ENCODE results near the gene NECTIN1. TPM values are rescaled to one million over a fixed set of nuclear protein-coding genes. Genes with fewer than 3 reads are reported as not detected.

NECTIN1 gene
- total and polyA plus RNA-seq, 2 of the 13 experiments (the other 11 are each of a cell fraction or from before 2014, with no cell fraction given): 3.9 to 7.3 TPM

GRCh38 chr11:119759324-119759723 is 30.3 kb upstream of the NECTIN1 start:
- DNase-seq (ENCODE audit: low spot score) (no peak), ATAC-seq (no peak), FAIRE-seq (no peak)
- H3K9me3 ChIP-seq (ENCODE audit: low read length): no peaks in the 10 kb centered on the region
- in situ Hi-C loops (cut with HindIII; ENCODE audit: extremely low pct_ligation_motif_present, low pct_unique_long_range_greater_than_20kb) (no loop called here), intact Hi-C loops (cut with micrococcal nuclease; ENCODE audit: unreplicated experiment) (no loop called here)
- H3K27ac ChIP-seq (ENCODE audit: extremely low read length, insufficient read depth, low read length): no peak overlapping the region
- H3K9ac ChIP-seq (ENCODE audit: insufficient read depth, low read depth, low read length): no peak overlapping the region
- no peaks in the 10 kb centered on the region for H3K4me1 ChIP-seq (ENCODE audit: insufficient read depth, low read length)
- H3K4me2 ChIP-seq (ENCODE audit: low read depth, low read length): no peak overlapping the region
- H3K27me3 ChIP-seq (ENCODE audit: control insufficient read depth in 1 of 2, insufficient read depth in 2 of 2, low read length in 2 of 2): peaks cover 6 to 38% of the 10 kb centered on the region in 2 experiments; a peak in 3 of 5 replicates
- CTCF ChIA-PET (ENCODE audit: low intra/inter-chr PET ratio, low total read pairs): no interaction called here
- H3K79me2 ChIP-seq (ENCODE audit: insufficient read depth, low read length): no peaks in the 10 kb centered on the region
- no peak overlapping the region for H2AFZ ChIP-seq (ENCODE audit: low read length)
- POLR2A ChIA-PET: no interaction called here
- WGBS (ENCODE audit: low lambda C conversion rate): 15% methylated on average over 8 of the region's 8 CpGs
- no peaks in the 10 kb centered on the region for H3K36me3 ChIP-seq (replicated peaks in 1 of 2; ENCODE audit: control insufficient read depth in 1 of 2, insufficient read depth in 2 of 2, low read length in 2 of 2)
- no peak overlapping the region for H3K4me3 ChIP-seq (replicated peaks in 1 of 3; ENCODE audit: insufficient read depth in 1 of 3, low read depth in 2 of 3, low read length in 3 of 3)
- BruUV-seq (replicated peaks): no TSS peak
- H4K20me1 ChIP-seq (ENCODE audit: insufficient read depth, low read length): no peaks in the 10 kb centered on the region; the same call in 1 of the 2 replicates
- TF ChIP-seq TGIF2 (CRISPR knock-in tag; IDR thresholded peaks at IDR 0.05) (no peak), ZNF660 (CRISPR knock-in tag; IDR thresholded peaks at IDR 0.05; ENCODE audit: borderline replicate concordance, low read depth) (no peak), SRSF1 (optimal IDR thresholded peaks at IDR 0.05; ENCODE audit: low read depth, low read length) (no peak), FIP1L1 (IDR thresholded peaks at IDR 0.05; ENCODE audit: borderline replicate concordance, insufficient read depth, low read depth, low read length) (no peak), RNF2 (conservative IDR thresholded peaks at IDR 0.05; ENCODE audit: low read depth) (no peak), GPN1 (CRISPR knock-in tag; IDR thresholded peaks at IDR 0.05; ENCODE audit: borderline replicate concordance) (no peak), THAP7 (CRISPR knock-in tag; IDR thresholded peaks at IDR 0.05) (no peak), HNF4G (IDR thresholded peaks at IDR 0.05; ENCODE audit: borderline replicate concordance, low read depth, low read length) (no peak), HNF4G (CRISPR knock-in tag; IDR thresholded peaks at IDR 0.05; ENCODE audit: borderline replicate concordance, low read depth) (no peak), NFE2 (CRISPR knock-in tag; IDR thresholded peaks at IDR 0.05) (no peak), ZKSCAN1 (IDR thresholded peaks at IDR 0.05; ENCODE audit: low read length) (no peak), ZNF644 (CRISPR knock-in tag; IDR thresholded peaks at IDR 0.05; ENCODE audit: low read depth) (no peak), ZC3H4 (CRISPR knock-in tag; IDR thresholded peaks at IDR 0.05; ENCODE audit: borderline replicate concordance) (no peak), ZNF740 (CRISPR knock-in tag; IDR thresholded peaks at IDR 0.05) (no peak), RARG (CRISPR knock-in tag; IDR thresholded peaks at IDR 0.05; ENCODE audit: low read depth) (no peak), ZNF281 (CRISPR knock-in tag; IDR thresholded peaks at IDR 0.05; ENCODE audit: borderline replicate concordance) (no peak), ESRRA (CRISPR knock-in tag; IDR thresholded peaks at IDR 0.05; ENCODE audit: low read depth) (no peak), BRF2 (CRISPR knock-in tag; IDR thresholded peaks at IDR 0.05) (no peak), HOXA3 (CRISPR knock-in tag; IDR thresholded peaks at IDR 0.05) (no peak), FOXP4 (CRISPR knock-in tag; IDR thresholded peaks at IDR 0.05) (no peak)

Measured in HepG2 (cell line).